IMR-90 (cell line): Measurements from ENCODE around the gene TRIO. TPM values are rescaled to one million over a fixed set of nuclear protein-coding genes. Genes with fewer than 3 reads are reported as not detected.

Source experiments
- ATAC-seq: fragments of 200-7000 bp; cut with Tn5 transposase; 2 replicates; pipeline ENCODE4 v1.9.1; 2020; ENCODE audit warnings: low read depth, mild to moderate bottlenecking, moderate library complexity
- BruUV-seq: library from RNA; stranded (reverse); fragments of 400-500 nt; replicated peaks from 2 replicates; lab custom pipeline; 2021; lab: Mats Ljungman, UMichigan
- CTCF ChIA-PET: fragments of 300-600 bp; formaldehyde crosslinking; extraction: SDS; loops from one replicate; lab custom pipeline; 2021; ENCODE audit warnings: antibody characterized with exemption; lab: Yijun Ruan, JAX
- POLR2A ChIA-PET: fragments of 300-600 bp; sonication (Branson Sonifier 250); formaldehyde crosslinking; loops from one replicate; lab custom pipeline; 2022; ENCODE audit warnings: antibody characterized with exemption; ENCODE audit not compliant: unreplicated experiment; lab: Charles Lee
- DNase-seq: peaks from one replicate; pipeline ENCODE4 v3.0.0; 2013
- H2AFZ ChIP-seq: replicated peaks from 2 replicates; pipeline ENCODE3; 2013; ENCODE audit warnings: low read length, mild to moderate bottlenecking; ENCODE audit not compliant: poor library complexity
- H2AK5ac ChIP-seq: 2 replicates; pipeline ENCODE4 v1.6.1; 2013; ENCODE audit warnings: low read depth, low read length, inconsistent platforms
- H2AK9ac ChIP-seq: replicated peaks from 2 replicates; pipeline ENCODE3; 2013; ENCODE audit warnings: mild to moderate bottlenecking, low read depth, low read length, moderate library complexity; ENCODE audit not compliant: poor library complexity
- H2BK120ac ChIP-seq: 2 replicates; pipeline ENCODE4 v1.6.1; 2013; ENCODE audit warnings: low read depth, low read length, inconsistent platforms
- H2BK15ac ChIP-seq: 3 replicates; pipeline ENCODE4 v1.6.1; 2013; ENCODE audit warnings: low read depth, low read length, inconsistent platforms
- H2BK20ac ChIP-seq: 2 replicates; pipeline ENCODE4 v1.6.1; 2013; ENCODE audit warnings: low read depth, mild to moderate bottlenecking, inconsistent platforms, low read length, moderate library complexity
- H2BK5ac ChIP-seq: 2 replicates; pipeline ENCODE4 v1.6.1; 2013; ENCODE audit warnings: mild to moderate bottlenecking, low read depth, low read length, inconsistent platforms; ENCODE audit not compliant: poor library complexity, severe bottlenecking
- H3K14ac ChIP-seq: replicated peaks from 2 replicates; pipeline ENCODE4 v1.6.1; 2013; ENCODE audit warnings: low read depth, low read length, inconsistent platforms
- H3K18ac ChIP-seq: 2 replicates; pipeline ENCODE4 v1.6.1; 2013; ENCODE audit warnings: low read depth, low read length, control low read depth
- H3K23ac ChIP-seq: 2 replicates; pipeline ENCODE4 v1.6.1; 2013; ENCODE audit warnings: low read depth, low read length, inconsistent platforms
- H3K27ac ChIP-seq: 2 replicates; pipeline ENCODE4 v1.5.1; 2013; ENCODE audit warnings: mild to moderate bottlenecking, control low read depth, low read length; ENCODE audit not compliant: insufficient read depth
- H3K27me3 ChIP-seq: 2 replicates; pipeline ENCODE4 v1.6.1; 2013; ENCODE audit warnings: low read length; ENCODE audit not compliant: control insufficient read depth, insufficient read depth
- H3K36me3 ChIP-seq: 2 replicates; pipeline ENCODE4 v1.6.1; 2013; ENCODE audit warnings: low read length, mixed read lengths; ENCODE audit not compliant: control insufficient read depth, insufficient read depth
- H3K4ac ChIP-seq: 2 replicates; pipeline ENCODE4 v1.6.1; 2013; ENCODE audit warnings: low read depth, low read length, inconsistent platforms
- H3K4me1 ChIP-seq: 2 replicates; pipeline ENCODE4 v1.6.1; 2013; ENCODE audit warnings: low read length, mixed read lengths; ENCODE audit not compliant: control insufficient read depth, insufficient read depth
- H3K4me2 ChIP-seq: 2 replicates; pipeline ENCODE4 v1.6.1; 2013; ENCODE audit warnings: low read depth, mild to moderate bottlenecking, control low read depth, low read length, moderate library complexity
- H3K4me3 ChIP-seq: 2 replicates; pipeline ENCODE4 v1.5.1; 2013; ENCODE audit warnings: low read depth, mild to moderate bottlenecking, control low read depth, low read length, moderate library complexity; ENCODE audit not compliant: insufficient read depth
- H3K56ac ChIP-seq: 2 replicates; pipeline ENCODE4 v1.6.1; 2013; ENCODE audit warnings: low read length, inconsistent platforms; ENCODE audit not compliant: insufficient read depth; ENCODE audit errors: extremely low read depth
- H3K79me1 ChIP-seq, 2 experiments: 2 replicates each; pipeline ENCODE4 v1.6.1; 2013; ENCODE audit warnings: low read length in 2 of 2, inconsistent platforms in 1 of 2, low read depth in 1 of 2
- H3K9ac ChIP-seq: 2 replicates; pipeline ENCODE4 v1.6.1; 2013; ENCODE audit warnings: low read depth, low read length, control low read depth
- H3K9me1 ChIP-seq: 2 replicates; pipeline ENCODE4 v1.6.1; 2013; ENCODE audit warnings: low read length, inconsistent platforms; ENCODE audit not compliant: insufficient read depth
- H3K9me3 ChIP-seq: 2 replicates; pipeline ENCODE4 v1.6.1; 2013; ENCODE audit warnings: low read length; ENCODE audit not compliant: control insufficient read depth, insufficient read depth
- H4K20me1 ChIP-seq: 2 replicates; pipeline ENCODE4 v1.6.1; 2013; ENCODE audit warnings: low read length, inconsistent platforms; ENCODE audit not compliant: insufficient read depth
- H4K5ac ChIP-seq: 2 replicates; pipeline ENCODE4 v1.6.1; 2013; ENCODE audit warnings: mild to moderate bottlenecking, low read depth, low read length, control low read depth
- H4K8ac ChIP-seq, 2 experiments: 2 replicates each; pipeline ENCODE4 v1.6.1; 2013; ENCODE audit warnings: low read depth in 2 of 2, low read length in 2 of 2, control low read depth in 1 of 2, inconsistent platforms in 1 of 2
- H4K91ac ChIP-seq: 2 replicates; pipeline ENCODE4 v1.6.1; 2013; ENCODE audit warnings: low read depth, low read length, inconsistent platforms; ENCODE audit not compliant: insufficient read depth
- CEBPB ChIP-seq: IDR thresholded peaks from 2 replicates; pipeline ENCODE4 v1.6.1; 2012; ENCODE audit warnings: low read depth, low read length, improper control_type of control experiment
- RAD21 ChIP-seq: IDR thresholded peaks from 2 replicates; pipeline ENCODE4 v1.6.1; 2012; ENCODE audit warnings: low read length, improper control_type of control experiment
- WGBS, 2 experiments: methylation state at CpG; one replicate each; pipeline versions ENCODE4 v1.1.5 to v1.1.7; 2013; ENCODE audit warnings: missing lambda C conversion rate in 2 of 2; ENCODE audit not compliant: insufficient read length in 1 of 2; ENCODE audit errors: extremely low coverage in 2 of 2; 5-methylcytosine and 5-hydroxymethylcytosine counted together
- dilution Hi-C: fragments of 300-500 bp; cut with HindIII; formaldehyde crosslinking; loops from one replicate; pipeline ENCODE4 v1.14.3; 2018; ENCODE audit warnings: low sequenced_read_pairs; ENCODE audit not compliant: unreplicated experiment
- in situ Hi-C: fragments of 300-500 bp; cut with MboI; formaldehyde crosslinking; loops from 3 replicates; pipeline ENCODE4 v1.14.3; 2019; ENCODE audit warnings: low sequenced_read_pairs, inconsistent platforms, mixed read lengths
- intact Hi-C: fragments of 100-400 bp; cut with micrococcal nuclease; formaldehyde crosslinking; loops from 2 replicates; pipeline ENCODE4 v1.10.0; 2022
- polyA plus RNA-seq, 3 experiments: library from polyadenylated mRNA; depleted of rRNA; stranded (reverse); fragments of >200 nt; gene quantifications; 2 replicates each; pipeline ENCODE4 v1.2.3, GENCODE V29; 2012; ENCODE audit warnings: low replicate concordance in 1 of 3
- total RNA-seq: library from RNA; depleted of rRNA; stranded (reverse); fragments of >200 nt; gene quantifications from 2 replicates; pipeline ENCODE4 v1.2.3, GENCODE V29; 2012
- TF ChIP-seq, protein P1 (sequence below): fragments of 150-350 bp; IDR thresholded peaks from 2 replicates; pipeline ENCODE4 v1.6.1; 2017; ENCODE audit warnings: mild to moderate bottlenecking, antibody characterized with exemption, low read length, low read depth

Gene TRIO
- total and polyA plus RNA-seq, 2 of the 4 experiments (the other 2 are of a cell fraction) = 206 to 522 TPM

DNA sequence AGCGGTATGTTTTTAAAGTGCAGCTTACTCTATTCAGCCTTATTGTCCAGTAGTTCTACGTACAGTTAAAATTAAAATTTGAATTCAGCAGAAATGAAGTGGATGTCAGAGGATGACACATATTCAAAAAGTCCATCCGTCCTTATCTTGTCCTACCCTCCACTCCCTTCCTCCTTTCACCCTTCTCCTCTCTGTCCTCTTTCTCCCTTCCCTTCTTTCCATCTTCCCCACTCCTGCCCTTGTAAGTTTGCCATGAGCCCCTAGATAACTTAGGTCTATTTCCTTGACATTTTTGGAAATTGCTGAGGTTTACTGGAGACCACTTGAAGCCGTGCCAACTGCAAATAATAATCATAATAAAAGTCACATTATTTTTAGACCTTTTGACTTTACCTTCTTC lies 67.6 kb downstream of the TRIO start (continued):
- TF ChIP-seq, protein P1, sequence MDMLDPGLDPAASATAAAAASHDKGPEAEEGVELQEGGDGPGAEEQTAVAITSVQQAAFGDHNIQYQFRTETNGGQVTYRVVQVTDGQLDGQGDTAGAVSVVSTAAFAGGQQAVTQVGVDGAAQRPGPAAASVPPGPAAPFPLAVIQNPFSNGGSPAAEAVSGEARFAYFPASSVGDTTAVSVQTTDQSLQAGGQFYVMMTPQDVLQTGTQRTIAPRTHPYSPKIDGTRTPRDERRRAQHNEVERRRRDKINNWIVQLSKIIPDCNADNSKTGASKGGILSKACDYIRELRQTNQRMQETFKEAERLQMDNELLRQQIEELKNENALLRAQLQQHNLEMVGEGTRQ = no peak
- TF ChIP-seq RAD21 = no peak

DNA sequence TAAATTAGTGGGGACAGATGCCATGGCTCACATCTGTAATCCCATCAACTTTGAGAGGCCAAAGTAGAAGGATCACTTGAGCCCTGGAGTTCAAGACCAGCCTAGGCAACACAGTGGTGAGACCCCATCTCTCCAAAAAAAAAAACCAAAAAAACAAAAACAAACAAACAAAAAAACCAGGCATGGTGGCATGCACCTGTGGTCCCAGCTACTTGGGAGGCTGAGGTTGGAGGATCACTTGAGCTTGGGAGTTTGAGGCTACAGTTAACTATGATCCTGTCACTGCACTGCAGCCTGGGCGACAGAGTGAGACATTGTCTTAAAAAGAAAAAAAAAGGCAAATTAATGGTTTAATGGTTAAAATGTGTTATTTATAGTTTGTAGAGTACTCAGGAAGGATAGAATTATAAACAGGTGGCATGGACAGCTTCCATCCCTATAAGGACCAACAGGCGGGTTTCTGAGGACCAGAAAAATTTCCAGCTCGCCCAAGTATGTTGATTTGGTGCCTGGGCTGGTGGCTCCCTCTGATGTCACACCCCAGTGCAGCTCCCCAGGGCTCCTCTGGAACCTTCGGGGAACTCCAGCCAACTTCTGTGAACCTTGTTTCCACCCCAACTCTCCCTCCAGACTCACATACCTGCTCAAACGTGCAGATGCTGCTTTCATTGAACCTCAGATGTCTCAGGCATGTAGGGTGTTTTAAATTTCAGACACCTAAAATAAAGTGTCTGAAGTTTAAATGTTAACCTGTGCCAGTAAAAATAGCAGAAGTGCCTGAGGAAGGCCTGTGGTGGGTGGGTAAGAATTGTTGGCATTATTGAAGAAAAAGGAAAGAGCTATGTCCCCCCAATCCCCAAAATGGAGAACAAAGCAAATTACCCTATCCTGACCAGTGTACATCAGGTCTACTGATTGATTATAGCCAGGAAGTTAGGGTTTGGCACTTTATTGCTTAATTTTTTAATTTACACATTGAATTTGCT lies 69.0 kb downstream of the TRIO start:
- POLR2A ChIA-PET = no interaction called here
- H4K91ac ChIP-seq = peak overlapping the region; percentile 53; the same call in 1 of the 2 replicates
- no peak for DNase-seq
- H2AK9ac ChIP-seq = no peak overlapping the region
- in situ Hi-C loops (no loop called here), dilution Hi-C loops (no loop called here), intact Hi-C loops (no loop called here)
- H3K23ac ChIP-seq = peak overlapping the region; percentile 44
- H2BK120ac ChIP-seq = no peak overlapping the region; the same call in 1 of the 2 replicates
- H3K4me1 ChIP-seq = peaks cover 45% of the 10 kb centered on the region
- H3K4me3 ChIP-seq = no peak overlapping the region
- no peak for ATAC-seq
- no peaks in the 10 kb centered on the region for H3K9me3 ChIP-seq
- peaks cover 38% of the 10 kb centered on the region for H3K9me1 ChIP-seq
- H3K18ac ChIP-seq = peak overlapping the region; percentile 44; the same call in 1 of the 2 replicates
- peak overlapping the region; percentile 30 for H3K4ac ChIP-seq
- no peaks in the 10 kb centered on the region for H3K27me3 ChIP-seq
- peaks cover 3 to 34% of the 10 kb centered on the region in 2 experiments; a peak in 2 of 4 replicates for H3K79me1 ChIP-seq
- peak overlapping the region; percentile 28; the same call in 1 of the 2 replicates for H3K9ac ChIP-seq
- peak overlapping the region; percentile 43; the same call in 1 of the 2 replicates for H3K27ac ChIP-seq
- H2BK20ac ChIP-seq = no peak overlapping the region
- TF ChIP-seq CEBPB = no peak
- peak overlapping the region; percentile 15 to 33; a peak in 2 of 4 replicates for H4K8ac ChIP-seq
- no peak overlapping the region for H4K5ac ChIP-seq
- H3K4me2 ChIP-seq = no peak overlapping the region
- H2AK5ac ChIP-seq = no peak overlapping the region
- no peak overlapping the region for H3K56ac ChIP-seq
- WGBS, 2 experiments = 100% methylated on average over 1 of the region's 5 CpGs; no CpG with 5 or more reads in 1 of the 2 experiments
- CTCF ChIA-PET = interaction anchor here (0.6 kb wide), 1 partner anchor 30 kb away, joined by 3 read pairs; no protein-coding TSS in a partner anchor
- peaks cover 93% of the 10 kb centered on the region for H4K20me1 ChIP-seq
- no peak overlapping the region for H2BK15ac ChIP-seq
- H3K14ac ChIP-seq = peak overlapping the region; percentile 48; the same call in 1 of the 2 replicates
- H3K36me3 ChIP-seq = peaks cover 7% of the 10 kb centered on the region; the same call in 1 of the 2 replicates
- no peak overlapping the region for H2AFZ ChIP-seq
- no TSS peak for BruUV-seq
- H2BK5ac ChIP-seq = peak overlapping the region; percentile 53
